ENCODE measurements around the gene REG4. TPM values are rescaled to one million over a fixed set of nuclear protein-coding genes. Genes with fewer than 3 reads are reported as not detected.

The REG4 gene
- total RNA-seq, 6 experiments from 2014 or later: not detected

DNA sequence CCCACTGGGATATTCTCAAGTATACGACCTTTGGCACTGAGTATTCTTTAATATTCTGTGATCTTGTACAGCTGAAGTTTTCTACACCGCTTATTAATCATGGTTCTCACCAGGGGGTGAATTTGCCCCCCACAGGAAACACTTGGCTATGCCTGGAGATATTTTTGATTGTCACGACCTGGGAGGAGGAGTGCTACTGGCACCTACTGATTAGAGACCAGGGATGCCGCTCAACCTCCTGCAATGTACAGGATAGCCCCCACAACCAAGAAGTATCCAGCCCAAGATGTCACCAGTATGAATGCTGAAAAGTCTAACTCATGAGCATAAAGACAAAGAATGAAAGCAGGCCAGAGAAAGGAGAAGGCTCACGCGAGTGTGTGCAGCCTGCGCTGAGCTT lies 13.7 kb downstream of the REG4 start:
- Mint-ChIP-seq H3K27ac (no peak overlapping the region), H3K4me3 (no peak overlapping the region), H3K4me1 (ENCODE audit: low read depth) (no peaks in the 10 kb centered on the region), H3K27me3 (ENCODE audit: insufficient read depth) (peaks cover 39% of the 10 kb centered on the region), H3K9me3 (no peaks in the 10 kb centered on the region), H3K36me3 (ENCODE audit: low read depth) (no peaks in the 10 kb centered on the region)
- no peak for DNase-seq
- TF ChIP-seq, protein P1, sequence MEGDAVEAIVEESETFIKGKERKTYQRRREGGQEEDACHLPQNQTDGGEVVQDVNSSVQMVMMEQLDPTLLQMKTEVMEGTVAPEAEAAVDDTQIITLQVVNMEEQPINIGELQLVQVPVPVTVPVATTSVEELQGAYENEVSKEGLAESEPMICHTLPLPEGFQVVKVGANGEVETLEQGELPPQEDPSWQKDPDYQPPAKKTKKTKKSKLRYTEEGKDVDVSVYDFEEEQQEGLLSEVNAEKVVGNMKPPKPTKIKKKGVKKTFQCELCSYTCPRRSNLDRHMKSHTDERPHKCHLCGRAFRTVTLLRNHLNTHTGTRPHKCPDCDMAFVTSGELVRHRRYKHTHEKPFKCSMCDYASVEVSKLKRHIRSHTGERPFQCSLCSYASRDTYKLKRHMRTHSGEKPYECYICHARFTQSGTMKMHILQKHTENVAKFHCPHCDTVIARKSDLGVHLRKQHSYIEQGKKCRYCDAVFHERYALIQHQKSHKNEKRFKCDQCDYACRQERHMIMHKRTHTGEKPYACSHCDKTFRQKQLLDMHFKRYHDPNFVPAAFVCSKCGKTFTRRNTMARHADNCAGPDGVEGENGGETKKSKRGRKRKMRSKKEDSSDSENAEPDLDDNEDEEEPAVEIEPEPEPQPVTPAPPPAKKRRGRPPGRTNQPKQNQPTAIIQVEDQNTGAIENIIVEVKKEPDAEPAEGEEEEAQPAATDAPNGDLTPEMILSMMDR (IDR thresholded peaks at IDR 0.05): no peak

DNA sequence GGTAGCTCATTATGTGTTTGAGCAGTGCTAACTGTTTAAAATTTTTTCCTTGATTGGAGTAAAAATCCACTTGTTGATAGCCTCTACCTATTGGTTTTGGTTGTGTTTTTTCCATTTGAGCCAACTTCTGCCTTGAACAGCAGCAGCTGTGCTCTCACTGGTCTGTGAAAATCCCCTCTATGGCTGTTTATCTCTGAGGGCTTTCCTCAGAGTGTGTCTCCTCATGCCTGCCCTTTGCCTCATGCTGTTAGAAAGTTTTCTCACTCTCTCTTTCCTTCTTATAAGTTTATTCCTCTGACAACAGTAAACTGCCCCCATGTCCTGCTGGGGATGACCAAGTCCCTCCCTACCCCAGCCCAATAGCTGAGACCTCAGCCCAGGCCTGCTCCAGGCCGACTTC lies 14.1 kb downstream of the REG4 start:
- Mint-ChIP-seq H3K27ac (no peak overlapping the region), H3K9me3 (no peaks in the 10 kb centered on the region), H3K4me3 (no peak overlapping the region), H3K27me3 (ENCODE audit: insufficient read depth) (peaks cover 40% of the 10 kb centered on the region), H3K4me1 (ENCODE audit: low read depth) (no peaks in the 10 kb centered on the region), H3K36me3 (ENCODE audit: low read depth) (no peaks in the 10 kb centered on the region)
- no peak for DNase-seq
- TF ChIP-seq, protein P1 (IDR thresholded peaks at IDR 0.05): no peak

DNA sequence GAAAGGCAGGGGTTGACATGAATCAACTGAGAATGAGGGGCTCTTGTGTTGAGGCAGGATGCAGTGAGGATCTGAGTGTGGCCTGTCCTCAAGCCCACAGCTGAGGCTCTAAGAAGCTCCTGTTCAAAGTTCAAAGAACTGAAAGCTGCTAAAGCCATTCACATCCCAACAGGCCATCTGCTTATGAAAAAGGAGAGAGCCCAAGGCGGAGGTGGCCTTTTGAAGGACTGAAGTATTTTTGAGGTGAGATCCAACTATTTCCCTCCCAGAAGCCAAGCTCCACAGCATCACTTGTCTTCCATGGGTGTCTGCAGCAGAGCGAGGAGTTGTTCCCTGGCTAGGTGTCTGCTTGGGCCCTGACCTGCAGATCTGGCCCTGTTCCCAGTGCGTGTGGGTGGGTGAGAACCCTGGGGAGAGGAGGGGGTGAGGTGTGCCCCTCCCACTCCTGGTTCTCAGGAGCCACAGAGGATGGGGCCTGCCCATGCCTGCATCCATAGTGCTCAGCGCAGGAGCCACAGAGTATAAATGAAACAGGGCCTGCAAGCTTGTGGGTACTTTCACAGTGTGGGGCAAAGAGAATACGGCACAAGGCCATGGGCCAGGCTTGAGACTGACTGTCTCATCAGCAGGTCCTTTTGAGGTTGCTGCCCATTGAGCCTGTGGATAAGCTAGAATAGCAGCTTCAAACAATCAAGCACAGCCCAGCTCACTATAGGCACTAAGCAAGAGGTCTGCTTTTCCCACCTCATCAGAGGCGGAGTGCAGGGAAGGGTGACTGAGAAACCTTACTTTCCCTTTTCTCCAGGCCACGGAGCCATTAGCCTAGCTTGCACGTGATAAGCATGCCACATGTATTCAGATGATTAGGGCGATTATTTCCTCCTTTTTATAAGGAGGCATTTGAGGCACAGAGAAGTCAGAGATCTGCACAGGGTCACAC lies 15.7 kb downstream of the REG4 start:
- Mint-ChIP-seq H3K4me3 (no peak overlapping the region), H3K4me1 (ENCODE audit: low read depth) (no peaks in the 10 kb centered on the region), H3K9me3 (no peaks in the 10 kb centered on the region), H3K27me3 (ENCODE audit: insufficient read depth) (peaks cover 37% of the 10 kb centered on the region), H3K36me3 (ENCODE audit: low read depth) (no peaks in the 10 kb centered on the region), H3K27ac (no peak overlapping the region)
- no peak for DNase-seq
- TF ChIP-seq, protein P1 (IDR thresholded peaks at IDR 0.05): no peak

DNA sequence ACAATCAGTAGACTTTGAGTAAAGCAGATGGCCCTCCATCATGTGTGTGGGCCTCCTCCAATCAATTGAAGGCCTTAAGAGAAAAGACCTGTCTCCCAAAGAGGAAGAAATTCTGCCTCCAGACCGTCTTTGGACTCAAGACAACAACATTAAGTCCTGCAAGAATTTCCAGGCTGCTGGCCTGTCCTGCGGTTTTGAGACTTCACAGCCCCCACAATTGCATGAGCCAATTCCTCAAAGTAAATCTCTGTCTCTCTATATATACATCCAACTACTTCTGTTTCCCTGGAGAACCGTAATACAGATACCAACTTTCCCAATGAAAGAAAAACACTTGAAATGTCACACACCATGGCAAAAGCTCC lies 16.4 kb downstream of the REG4 start:
- no peak overlapping the region for H3K27ac Mint-ChIP-seq
- H3K9me3 Mint-ChIP-seq: no peaks in the 10 kb centered on the region
- no peak for DNase-seq
- peaks cover 40% of the 10 kb centered on the region for H3K27me3 Mint-ChIP-seq (ENCODE audit: insufficient read depth)
- no peaks in the 10 kb centered on the region for H3K4me1 Mint-ChIP-seq (ENCODE audit: low read depth)
- TF ChIP-seq, protein P1 (IDR thresholded peaks at IDR 0.05): no peak
- H3K36me3 Mint-ChIP-seq (ENCODE audit: low read depth): no peaks in the 10 kb centered on the region
- no peak overlapping the region for H3K4me3 Mint-ChIP-seq

DNA sequence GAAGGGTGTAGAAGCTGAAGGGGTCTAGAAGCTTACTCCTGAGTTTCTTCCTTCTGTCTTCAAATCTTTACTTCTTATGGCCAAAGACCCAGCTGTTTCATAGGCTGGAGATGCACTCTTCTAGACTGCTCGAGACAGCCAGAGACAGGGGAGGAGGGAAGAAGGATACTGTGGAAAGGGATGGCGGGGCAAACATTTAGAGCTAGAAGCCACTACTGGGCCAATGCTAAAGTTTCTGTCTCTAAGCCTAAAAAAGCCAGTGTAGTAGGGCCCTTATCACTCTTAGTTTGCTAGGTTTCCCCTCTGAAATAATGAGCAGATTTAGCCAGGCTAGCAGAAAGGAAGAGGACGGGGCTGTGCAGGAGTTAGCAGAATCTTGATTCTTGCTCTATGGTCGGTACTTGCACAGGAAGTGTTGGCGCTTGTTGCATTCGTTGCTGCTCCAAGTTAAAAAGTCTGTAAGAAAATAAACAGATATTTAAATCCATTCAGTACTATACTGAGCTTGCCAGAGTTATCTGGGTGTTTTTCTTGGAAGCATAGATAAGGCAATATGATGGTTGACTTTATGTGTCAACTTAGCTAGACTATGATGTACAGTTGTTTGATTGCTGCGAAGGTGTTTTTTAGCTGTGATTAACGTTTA lies 16.9 kb downstream of the REG4 start:
- no peaks in the 10 kb centered on the region for H3K4me1 Mint-ChIP-seq (ENCODE audit: low read depth)
- no peaks in the 10 kb centered on the region for H3K36me3 Mint-ChIP-seq (ENCODE audit: low read depth)
- H3K4me3 Mint-ChIP-seq: no peak overlapping the region
- no peak overlapping the region for H3K27ac Mint-ChIP-seq
- H3K27me3 Mint-ChIP-seq (ENCODE audit: insufficient read depth): peaks cover 41% of the 10 kb centered on the region
- DNase-seq: no peak
- TF ChIP-seq, protein P1 (IDR thresholded peaks at IDR 0.05): no peak
- H3K9me3 Mint-ChIP-seq: no peaks in the 10 kb centered on the region
